IMR-90 (cell line): ENCODE results near the gene PTPRG. TPM values are rescaled to one million over a fixed set of nuclear protein-coding genes. Genes with fewer than 3 reads are reported as not detected.

Source experiments
- ATAC-seq: fragments of 200-7000 bp; cut with Tn5 transposase; 2 replicates; pipeline ENCODE4 v1.9.1; 2020; ENCODE audit warnings: low read depth, mild to moderate bottlenecking, moderate library complexity
- BruUV-seq: library from RNA; stranded (reverse); fragments of 400-500 nt; replicated peaks from 2 replicates; lab custom pipeline; 2021; lab: Mats Ljungman, UMichigan
- CTCF ChIA-PET: fragments of 300-600 bp; formaldehyde crosslinking; extraction: SDS; loops from one replicate; lab custom pipeline; 2021; ENCODE audit warnings: antibody characterized with exemption; lab: Yijun Ruan, JAX
- POLR2A ChIA-PET: fragments of 300-600 bp; sonication (Branson Sonifier 250); formaldehyde crosslinking; loops from one replicate; lab custom pipeline; 2022; ENCODE audit warnings: antibody characterized with exemption; ENCODE audit not compliant: unreplicated experiment; lab: Charles Lee
- DNase-seq: peaks from one replicate; pipeline ENCODE4 v3.0.0; 2013
- H2AFZ ChIP-seq: replicated peaks from 2 replicates; pipeline ENCODE3; 2013; ENCODE audit warnings: low read length, mild to moderate bottlenecking; ENCODE audit not compliant: poor library complexity
- H2AK5ac ChIP-seq: 2 replicates; pipeline ENCODE4 v1.6.1; 2013; ENCODE audit warnings: low read depth, low read length, inconsistent platforms
- H2AK9ac ChIP-seq: replicated peaks from 2 replicates; pipeline ENCODE3; 2013; ENCODE audit warnings: mild to moderate bottlenecking, low read depth, low read length, moderate library complexity; ENCODE audit not compliant: poor library complexity
- H2BK120ac ChIP-seq: 2 replicates; pipeline ENCODE4 v1.6.1; 2013; ENCODE audit warnings: low read depth, low read length, inconsistent platforms
- H2BK15ac ChIP-seq: 3 replicates; pipeline ENCODE4 v1.6.1; 2013; ENCODE audit warnings: low read depth, low read length, inconsistent platforms
- H2BK20ac ChIP-seq: 2 replicates; pipeline ENCODE4 v1.6.1; 2013; ENCODE audit warnings: low read depth, mild to moderate bottlenecking, inconsistent platforms, low read length, moderate library complexity
- H2BK5ac ChIP-seq: 2 replicates; pipeline ENCODE4 v1.6.1; 2013; ENCODE audit warnings: mild to moderate bottlenecking, low read depth, low read length, inconsistent platforms; ENCODE audit not compliant: poor library complexity, severe bottlenecking
- H3K14ac ChIP-seq: replicated peaks from 2 replicates; pipeline ENCODE4 v1.6.1; 2013; ENCODE audit warnings: low read depth, low read length, inconsistent platforms
- H3K18ac ChIP-seq: 2 replicates; pipeline ENCODE4 v1.6.1; 2013; ENCODE audit warnings: low read depth, low read length, control low read depth
- H3K23ac ChIP-seq: 2 replicates; pipeline ENCODE4 v1.6.1; 2013; ENCODE audit warnings: low read depth, low read length, inconsistent platforms
- H3K27ac ChIP-seq: 2 replicates; pipeline ENCODE4 v1.5.1; 2013; ENCODE audit warnings: mild to moderate bottlenecking, control low read depth, low read length; ENCODE audit not compliant: insufficient read depth
- H3K27me3 ChIP-seq: 2 replicates; pipeline ENCODE4 v1.6.1; 2013; ENCODE audit warnings: low read length; ENCODE audit not compliant: control insufficient read depth, insufficient read depth
- H3K36me3 ChIP-seq: 2 replicates; pipeline ENCODE4 v1.6.1; 2013; ENCODE audit warnings: low read length, mixed read lengths; ENCODE audit not compliant: control insufficient read depth, insufficient read depth
- H3K4ac ChIP-seq: 2 replicates; pipeline ENCODE4 v1.6.1; 2013; ENCODE audit warnings: low read depth, low read length, inconsistent platforms
- H3K4me1 ChIP-seq: 2 replicates; pipeline ENCODE4 v1.6.1; 2013; ENCODE audit warnings: low read length, mixed read lengths; ENCODE audit not compliant: control insufficient read depth, insufficient read depth
- H3K4me2 ChIP-seq: 2 replicates; pipeline ENCODE4 v1.6.1; 2013; ENCODE audit warnings: low read depth, mild to moderate bottlenecking, control low read depth, low read length, moderate library complexity
- H3K4me3 ChIP-seq: 2 replicates; pipeline ENCODE4 v1.5.1; 2013; ENCODE audit warnings: low read depth, mild to moderate bottlenecking, control low read depth, low read length, moderate library complexity; ENCODE audit not compliant: insufficient read depth
- H3K56ac ChIP-seq: 2 replicates; pipeline ENCODE4 v1.6.1; 2013; ENCODE audit warnings: low read length, inconsistent platforms; ENCODE audit not compliant: insufficient read depth; ENCODE audit errors: extremely low read depth
- H3K79me1 ChIP-seq, 2 experiments: 2 replicates each; pipeline ENCODE4 v1.6.1; 2013; ENCODE audit warnings: low read length in 2 of 2, inconsistent platforms in 1 of 2, low read depth in 1 of 2
- H3K9ac ChIP-seq: 2 replicates; pipeline ENCODE4 v1.6.1; 2013; ENCODE audit warnings: low read depth, low read length, control low read depth
- H3K9me1 ChIP-seq: 2 replicates; pipeline ENCODE4 v1.6.1; 2013; ENCODE audit warnings: low read length, inconsistent platforms; ENCODE audit not compliant: insufficient read depth
- H3K9me3 ChIP-seq: 2 replicates; pipeline ENCODE4 v1.6.1; 2013; ENCODE audit warnings: low read length; ENCODE audit not compliant: control insufficient read depth, insufficient read depth
- H4K20me1 ChIP-seq: 2 replicates; pipeline ENCODE4 v1.6.1; 2013; ENCODE audit warnings: low read length, inconsistent platforms; ENCODE audit not compliant: insufficient read depth
- H4K5ac ChIP-seq: 2 replicates; pipeline ENCODE4 v1.6.1; 2013; ENCODE audit warnings: mild to moderate bottlenecking, low read depth, low read length, control low read depth
- H4K8ac ChIP-seq, 2 experiments: 2 replicates each; pipeline ENCODE4 v1.6.1; 2013; ENCODE audit warnings: low read depth in 2 of 2, low read length in 2 of 2, control low read depth in 1 of 2, inconsistent platforms in 1 of 2
- H4K91ac ChIP-seq: 2 replicates; pipeline ENCODE4 v1.6.1; 2013; ENCODE audit warnings: low read depth, low read length, inconsistent platforms; ENCODE audit not compliant: insufficient read depth
- BHLHE40 ChIP-seq: fragments of 150-350 bp; IDR thresholded peaks from 2 replicates; pipeline ENCODE4 v1.6.1; 2016; ENCODE audit warnings: mild to moderate bottlenecking, low read depth, low read length
- CEBPB ChIP-seq: IDR thresholded peaks from 2 replicates; pipeline ENCODE4 v1.6.1; 2012; ENCODE audit warnings: low read depth, low read length, improper control_type of control experiment
- CHD1 ChIP-seq: IDR thresholded peaks from 2 replicates; pipeline ENCODE4 v1.6.1; 2012; ENCODE audit warnings: low read depth, low read length, improper control_type of control experiment
- FOS ChIP-seq: fragments of 150-350 bp; IDR thresholded peaks from 2 replicates; pipeline ENCODE4 v1.6.1; 2016; ENCODE audit warnings: low read depth, low read length
- MAFK ChIP-seq: IDR thresholded peaks from 2 replicates; pipeline ENCODE4 v1.6.1; 2012; ENCODE audit warnings: low read depth, low read length, improper control_type of control experiment
- MAZ ChIP-seq: IDR thresholded peaks from 2 replicates; pipeline ENCODE4 v1.6.1; 2012; ENCODE audit warnings: low read depth, mild to moderate bottlenecking, low read length, improper control_type of control experiment, moderate library complexity, borderline replicate concordance
- MXI1 ChIP-seq: IDR thresholded peaks from 2 replicates; pipeline ENCODE4 v1.6.1; 2012; ENCODE audit warnings: low read depth, mild to moderate bottlenecking, low read length, moderate library complexity, borderline replicate concordance
- NFE2L2 ChIP-seq: fragments of 150-350 bp; IDR thresholded peaks from 2 replicates; pipeline ENCODE4 v1.6.1; 2016; ENCODE audit warnings: low read depth, mild to moderate bottlenecking, low read length
- POLR2A ChIP-seq: IDR thresholded peaks from 2 replicates; pipeline ENCODE4 v1.6.1; 2012; ENCODE audit warnings: mild to moderate bottlenecking, low read depth, low read length
- RAD21 ChIP-seq: IDR thresholded peaks from 2 replicates; pipeline ENCODE4 v1.6.1; 2012; ENCODE audit warnings: low read length, improper control_type of control experiment
- RCOR1 ChIP-seq: IDR thresholded peaks from 2 replicates; pipeline ENCODE4 v1.6.1; 2012; ENCODE audit warnings: mild to moderate bottlenecking, low read length, improper control_type of control experiment; ENCODE audit not compliant: insufficient replicate concordance
- RFX5 ChIP-seq: IDR thresholded peaks from 2 replicates; pipeline ENCODE4 v1.8.0; 2012; ENCODE audit warnings: low read depth, mild to moderate bottlenecking, low read length, moderate library complexity
- SMC3 ChIP-seq: fragments of 150-350 bp; IDR thresholded peaks from 2 replicates; pipeline ENCODE4 v1.6.1; 2016; ENCODE audit warnings: low read depth, mild to moderate bottlenecking, antibody characterized with exemption, low read length, moderate library complexity
- USF2 ChIP-seq: fragments of 150-350 bp; IDR thresholded peaks from 2 replicates; pipeline ENCODE4 v1.6.1; 2017; ENCODE audit warnings: mild to moderate bottlenecking, antibody characterized with exemption, low read length, low read depth
- WGBS, 2 experiments: methylation state at CpG; one replicate each; pipeline versions ENCODE4 v1.1.5 to v1.1.7; 2013; ENCODE audit warnings: missing lambda C conversion rate in 2 of 2; ENCODE audit not compliant: insufficient read length in 1 of 2; ENCODE audit errors: extremely low coverage in 2 of 2; 5-methylcytosine and 5-hydroxymethylcytosine counted together
- dilution Hi-C: fragments of 300-500 bp; cut with HindIII; formaldehyde crosslinking; loops from one replicate; pipeline ENCODE4 v1.14.3; 2018; ENCODE audit warnings: low sequenced_read_pairs; ENCODE audit not compliant: unreplicated experiment
- in situ Hi-C: fragments of 300-500 bp; cut with MboI; formaldehyde crosslinking; loops from 3 replicates; pipeline ENCODE4 v1.14.3; 2019; ENCODE audit warnings: low sequenced_read_pairs, inconsistent platforms, mixed read lengths
- intact Hi-C: fragments of 100-400 bp; cut with micrococcal nuclease; formaldehyde crosslinking; loops from 2 replicates; pipeline ENCODE4 v1.10.0; 2022
- polyA plus RNA-seq, 3 experiments: library from polyadenylated mRNA; depleted of rRNA; stranded (reverse); fragments of >200 nt; gene quantifications; 2 replicates each; pipeline ENCODE4 v1.2.3, GENCODE V29; 2012; ENCODE audit warnings: low replicate concordance in 1 of 3
- total RNA-seq: library from RNA; depleted of rRNA; stranded (reverse); fragments of >200 nt; gene quantifications from 2 replicates; pipeline ENCODE4 v1.2.3, GENCODE V29; 2012

PTPRG gene
- total and polyA plus RNA-seq, 2 of the 4 experiments (the other 2 are of a cell fraction) = 7.7 to 31.0 TPM

GRCh38 chr3:61617651-61618050 lies 56.3 kb downstream of the PTPRG start:
- no peak for TF ChIP-seq NFE2L2
- TF ChIP-seq MAFK = no peak
- no peak for TF ChIP-seq POLR2A
- TF ChIP-seq RFX5 = no peak
- no peak for TF ChIP-seq MXI1
- no peak for TF ChIP-seq SMC3
- TF ChIP-seq BHLHE40 = no peak
- no peak for TF ChIP-seq MAZ
- no peak for TF ChIP-seq CEBPB
- TF ChIP-seq RCOR1 = no peak
- TF ChIP-seq USF2 = no peak
- no peak for TF ChIP-seq CHD1
- TF ChIP-seq FOS = no peak
- no peak for TF ChIP-seq RAD21
- in situ Hi-C loops (no loop called here), dilution Hi-C loops (no loop called here), intact Hi-C loops (no loop called here)
- H3K4me2 ChIP-seq = no peak overlapping the region
- no peak overlapping the region for H2BK5ac ChIP-seq
- H4K5ac ChIP-seq = no peak overlapping the region
- H3K27ac ChIP-seq = no peak overlapping the region
- H3K36me3 ChIP-seq = no peaks in the 10 kb centered on the region; the same call in 1 of the 2 replicates
- ATAC-seq = no peak
- no CpG with 5 or more reads among the region's 6 CpGs for WGBS, 2 experiments
- peaks cover 27 to 56% of the 10 kb centered on the region in 2 experiments; a peak in 3 of 4 replicates for H3K79me1 ChIP-seq
- no peaks in the 10 kb centered on the region; the same call in none of the 2 replicates for H3K9me1 ChIP-seq
- no peaks in the 10 kb centered on the region for H3K9me3 ChIP-seq
- no peaks in the 10 kb centered on the region for H3K27me3 ChIP-seq
- H3K4me3 ChIP-seq = no peak overlapping the region
- POLR2A ChIA-PET = no interaction called here
- no peaks in the 10 kb centered on the region for H4K20me1 ChIP-seq
- no peak overlapping the region for H2AK9ac ChIP-seq
- H4K8ac ChIP-seq = no peak overlapping the region
- BruUV-seq = no TSS peak
- no peak overlapping the region for H3K18ac ChIP-seq
- no peak overlapping the region for H2AFZ ChIP-seq
- DNase-seq = no peak
- H3K14ac ChIP-seq = no peak overlapping the region
- CTCF ChIA-PET = no interaction called here
- no peak overlapping the region for H3K4ac ChIP-seq
- no peak overlapping the region for H2BK120ac ChIP-seq
- H4K91ac ChIP-seq = no peak overlapping the region
- H3K23ac ChIP-seq = no peak overlapping the region
- H2BK20ac ChIP-seq = no peak overlapping the region
- H2AK5ac ChIP-seq = no peak overlapping the region
- peaks cover 5% of the 10 kb centered on the region; the same call in 1 of the 2 replicates for H3K4me1 ChIP-seq
- H3K9ac ChIP-seq = no peak overlapping the region
- H3K56ac ChIP-seq = no peak overlapping the region
- H2BK15ac ChIP-seq = no peak overlapping the region
